ENCODE measurements around the gene VTN.

VTN gene

GRCh38 chr17:28395426-28395825, 25.3 kb upstream of the VTN start:
- no peak for DNase-seq (ENCODE audit: low spot score)

GRCh38 chr17:28394337-28395116, 24.4 kb upstream of the VTN start:
- DNase-seq (ENCODE audit: low spot score), result peak; percentile 39

- no peak for DNase-seq (ENCODE audit: low spot score)
Observed at GRCh38 chr17:28392491-28392890, 22.4 kb upstream of the VTN start.

- DNase-seq (ENCODE audit: low spot score), result no peak
Observed at GRCh38 chr17:28391401-28391800, 21.3 kb upstream of the VTN start.

GRCh38 chr17:28390984-28391383, 20.9 kb upstream of the VTN start:
- DNase-seq (ENCODE audit: low spot score), result no peak

- no peak for DNase-seq (ENCODE audit: low spot score)
Observed at GRCh38 chr17:28390563-28390962, 20.5 kb upstream of the VTN start.

GRCh38 chr17:28390141-28390540, 20.0 kb upstream of the VTN start:
- DNase-seq (ENCODE audit: low spot score), result no peak

GRCh38 chr17:28388106-28388505, 18.0 kb upstream of the VTN start:
- no peak for DNase-seq (ENCODE audit: low spot score)

- DNase-seq (ENCODE audit: low spot score), result no peak
Observed at GRCh38 chr17:28386391-28386790, 16.3 kb upstream of the VTN start.

- DNase-seq (ENCODE audit: low spot score), result no peak
Observed at GRCh38 chr17:28385406-28385805, 15.3 kb upstream of the VTN start.

GRCh38 chr17:28385037-28385400, 14.9 kb upstream of the VTN start:
- no peak for DNase-seq (ENCODE audit: low spot score)

- no peak for DNase-seq (ENCODE audit: low spot score)
Observed at GRCh38 chr17:28384281-28385036, 14.4 kb upstream of the VTN start.

- no peak for DNase-seq (ENCODE audit: low spot score)
Observed at GRCh38 chr17:28381141-28381825, 11.2 kb upstream of the VTN start.

- DNase-seq (ENCODE audit: low spot score), result no peak
Observed at GRCh38 chr17:28379814-28380801, 10.0 kb upstream of the VTN start.

GRCh38 chr17:28372945-28373274, 2.8 kb upstream of the VTN start:
- DNase-seq (ENCODE audit: low spot score), result no peak

- peak; percentile 53 for DNase-seq (ENCODE audit: low spot score)
Observed at GRCh38 chr17:28372203-28372944, 2.3 kb upstream of the VTN start.

GRCh38 chr17:28371245-28372202, 1.4 kb upstream of the VTN start, which contains the start of gene SARM1:
Gene SARM1, plus strand, starts transcription at chr17:28371694. Its CDS starts 339 bp downstream, at chr17:28372033.
- peak; percentile 87 for DNase-seq (ENCODE audit: low spot score)

GRCh38 chr17:28370744-28371103, 617 bp upstream of the VTN start:
- DNase-seq (ENCODE audit: low spot score), result no peak

GRCh38 chr17:28369684-28370034, 448 bp downstream of the VTN start:
- no peak for DNase-seq (ENCODE audit: low spot score)
